ENCODE results near the gene MRPL40. TPM values are rescaled to one million over a fixed set of nuclear protein-coding genes. Genes with fewer than 3 reads are reported as not detected.

The MRPL40 gene
- total RNA-seq, 4 donors from 2014 or later, result 21.2 to 31.2 (median 27.7) TPM

- no peak for TF ChIP-seq EP300 (IDR thresholded peaks at IDR 0.05)
- no peak for TF ChIP-seq POLR2A (IDR thresholded peaks at IDR 0.05; ENCODE audit: low read depth)
- TF ChIP-seq POLR2AphosphoS5 (IDR thresholded peaks at IDR 0.05), result no peak
- no peak for TF ChIP-seq CTCF (IDR thresholded peaks at IDR 0.05)
- no peaks in the 10 kb centered on the region for H3K4me1 ChIP-seq
- intact Hi-C loops (cut with DNase I), result no loop called here
- WGBS, result 96% methylated on average over 7 of the region's 7 CpGs
- no peak for DNase-seq (ENCODE audit: extremely low spot score)
- no peaks in the 10 kb centered on the region for H3K27me3 ChIP-seq
- no peak overlapping the region for H3K27ac ChIP-seq (replicated peaks in 1 of 4)
- H3K4me3 ChIP-seq, result no peak overlapping the region
- peaks cover 62 to 100% (median 93%) of the 10 kb centered on the region in 4 donors for H3K36me3 ChIP-seq
- H3K9me3 ChIP-seq, result no peaks in the 10 kb centered on the region
Observed at GRCh38 chr22:19387575-19387974, 44.8 kb upstream of the MRPL40 start.

GRCh38 chr22:19393704-19394103 lies 38.6 kb upstream of the MRPL40 start:
- peaks cover 55 to 100% (median 93%) of the 10 kb centered on the region in 4 donors for H3K36me3 ChIP-seq
- no peak for DNase-seq (ENCODE audit: extremely low spot score)
- 90% methylated on average over 5 of the region's 5 CpGs for WGBS
- intact Hi-C loops (cut with DNase I), result no loop called here
- TF ChIP-seq POLR2AphosphoS5 (IDR thresholded peaks at IDR 0.05) (no peak), POLR2A (IDR thresholded peaks at IDR 0.05; ENCODE audit: low read depth) (no peak), CTCF (IDR thresholded peaks at IDR 0.05) (no peak), EP300 (IDR thresholded peaks at IDR 0.05) (no peak)
- no peaks in the 10 kb centered on the region for H3K9me3 ChIP-seq
- no peaks in the 10 kb centered on the region for H3K27me3 ChIP-seq
- H3K4me3 ChIP-seq, result no peak overlapping the region
- no peak overlapping the region for H3K27ac ChIP-seq (replicated peaks in 1 of 4)
- H3K4me1 ChIP-seq, result no peaks in the 10 kb centered on the region

GRCh38 chr22:19394274-19395050 lies 37.9 kb upstream of the MRPL40 start:
- WGBS, result 95% methylated on average over 8 of the region's 8 CpGs
- Histone ChIP-seq H3K4me3 (no peak overlapping the region), H3K27me3 (no peaks in the 10 kb centered on the region), H3K4me1 (no peaks in the 10 kb centered on the region), H3K9me3 (no peaks in the 10 kb centered on the region), H3K27ac (replicated peaks in 1 of 4) (no peak overlapping the region), H3K36me3 (peaks cover 49 to 99% (median 90%) of the 10 kb centered on the region in 4 donors)
- intact Hi-C loops (cut with DNase I), result no loop called here
- TF ChIP-seq POLR2AphosphoS5 (IDR thresholded peaks at IDR 0.05) (no peak), EP300 (IDR thresholded peaks at IDR 0.05) (no peak), POLR2A (IDR thresholded peaks at IDR 0.05; ENCODE audit: low read depth) (no peak), CTCF (IDR thresholded peaks at IDR 0.05) (no peak)
- no peak for DNase-seq (ENCODE audit: extremely low spot score)

- 100% methylated on average over 2 of the region's 4 CpGs for WGBS
- intact Hi-C loops (cut with DNase I), result no loop called here
- DNase-seq (ENCODE audit: extremely low spot score), result no peak
- TF ChIP-seq POLR2AphosphoS5 (IDR thresholded peaks at IDR 0.05) (no peak), EP300 (IDR thresholded peaks at IDR 0.05) (no peak), CTCF (IDR thresholded peaks at IDR 0.05) (no peak), POLR2A (IDR thresholded peaks at IDR 0.05; ENCODE audit: low read depth) (no peak)
- Histone ChIP-seq H3K4me1 (no peaks in the 10 kb centered on the region), H3K4me3 (no peak overlapping the region), H3K27me3 (no peaks in the 10 kb centered on the region), H3K36me3 (peaks cover 53 to 99% (median 88%) of the 10 kb centered on the region in 4 donors), H3K9me3 (no peaks in the 10 kb centered on the region), H3K27ac (replicated peaks in 1 of 4) (no peak overlapping the region)
Observed at GRCh38 chr22:19395276-19395675, 37.1 kb upstream of the MRPL40 start.
